Nephron (organoid): ENCODE measurements around the gene STPG4.

ENCODE experiments used
- H3K27ac Mint-ChIP-seq, 3 experiments: 2 replicates each; pipeline ENCODE4 v1.8.0; 2020; ENCODE audit warnings: mixed read lengths in 3 of 3, mild to moderate bottlenecking in 2 of 3, moderate library complexity in 1 of 3
- H3K27me3 Mint-ChIP-seq: 2 replicates; pipeline ENCODE4 v1.8.0; 2021; ENCODE audit warnings: low read depth, mild to moderate bottlenecking, moderate library complexity, mixed read lengths
- H3K36me3 Mint-ChIP-seq: 2 replicates; pipeline ENCODE4 v1.8.0; 2020; ENCODE audit warnings: low read depth, mixed read lengths
- H3K4me1 Mint-ChIP-seq: 2 replicates; pipeline ENCODE4 v1.8.0; 2020; ENCODE audit warnings: mixed read lengths
- H3K4me3 Mint-ChIP-seq, 3 experiments: 2 replicates each; pipeline ENCODE4 v1.8.0; 2020; ENCODE audit warnings: mild to moderate bottlenecking in 3 of 3, mixed read lengths in 3 of 3, moderate library complexity in 2 of 3
- H3K9me3 Mint-ChIP-seq: 2 replicates; pipeline ENCODE4 v1.8.0; 2020; ENCODE audit warnings: mixed read lengths
- CTCF ChIP-seq, 3 experiments: fragments of 200-600 bp; sonication (generic); IDR thresholded peaks; one replicate each; pipeline ENCODE4 v1.5.0; 2021; ENCODE audit warnings: antibody characterized with exemption in 3 of 3; ENCODE audit not compliant: unreplicated experiment in 3 of 3

STPG4 gene

GRCh38 chr2:47155091-47155876 is at the start of gene STPG4:
TSS of gene STPG4 (minus strand) at chr2:47155308. CDS start at chr2:47155251, 57 bp downstream.
- no peaks in the 10 kb centered on the region for H3K27me3 Mint-ChIP-seq

GRCh38 chr2:47204691-47205090 is 49.6 kb upstream of the STPG4 start:
- peak overlapping the region; percentile 33 to 76 (median 70) for H3K27ac Mint-ChIP-seq
- TF ChIP-seq CTCF (IDR thresholded peaks at IDR 0.05; ENCODE audit: unreplicated experiment in 3 of 3), result no peak
- no peaks in the 10 kb centered on the region for H3K36me3 Mint-ChIP-seq
- H3K9me3 Mint-ChIP-seq, result no peaks in the 10 kb centered on the region
- H3K4me1 Mint-ChIP-seq, result peaks cover 48% of the 10 kb centered on the region
- peaks cover 2% of the 10 kb centered on the region for H3K27me3 Mint-ChIP-seq
- no peak overlapping the region for H3K4me3 Mint-ChIP-seq

More at GRCh38 chr2:47155091-47155876, at the start of gene STPG4:
- Mint-ChIP-seq H3K4me1 (no peaks in the 10 kb centered on the region), H3K27ac (peak within 1 kb of the TSS; percentile 4 to 28 (median 23)), H3K9me3 (no peaks in the 10 kb centered on the region), H3K36me3 (peaks cover 49% of the 10 kb centered on the region), H3K4me3 (no peak within 1 kb of the TSS)
- TF ChIP-seq CTCF (IDR thresholded peaks at IDR 0.05; ENCODE audit: unreplicated experiment in 3 of 3), result no peak

GRCh38 chr2:47203995-47204394 is 48.9 kb upstream of the STPG4 start:
- Mint-ChIP-seq H3K36me3 (no peaks in the 10 kb centered on the region), H3K4me1 (peaks cover 53% of the 10 kb centered on the region), H3K4me3 (no peak overlapping the region), H3K27ac (peak overlapping the region in 2 of 3 experiments; percentile 18 to 43), H3K27me3 (no peaks in the 10 kb centered on the region), H3K9me3 (no peaks in the 10 kb centered on the region)
- TF ChIP-seq CTCF (IDR thresholded peaks at IDR 0.05; ENCODE audit: unreplicated experiment in 3 of 3), result no peak

GRCh38 chr2:47201224-47201623 is 46.1 kb upstream of the STPG4 start:
- Mint-ChIP-seq H3K27ac (peak overlapping the region in 2 of 3 experiments; percentile 41 to 72), H3K9me3 (no peaks in the 10 kb centered on the region), H3K4me3 (no peak overlapping the region), H3K4me1 (peaks cover 53% of the 10 kb centered on the region), H3K36me3 (no peaks in the 10 kb centered on the region), H3K27me3 (peaks cover 3% of the 10 kb centered on the region)
- no peak for TF ChIP-seq CTCF (IDR thresholded peaks at IDR 0.05; ENCODE audit: unreplicated experiment in 3 of 3)

- H3K9me3 Mint-ChIP-seq, result no peaks in the 10 kb centered on the region
- H3K4me1 Mint-ChIP-seq, result peaks cover 55% of the 10 kb centered on the region
- H3K36me3 Mint-ChIP-seq, result no peaks in the 10 kb centered on the region
- H3K27me3 Mint-ChIP-seq, result peaks cover 3% of the 10 kb centered on the region
- H3K27ac Mint-ChIP-seq, result peak overlapping the region in 1 of 3 experiments; percentile 47
- TF ChIP-seq CTCF (IDR thresholded peaks at IDR 0.05; ENCODE audit: unreplicated experiment in 3 of 3), result no peak
- no peak overlapping the region for H3K4me3 Mint-ChIP-seq
Observed at GRCh38 chr2:47198985-47199451, 43.9 kb upstream of the STPG4 start.

- Mint-ChIP-seq H3K4me3 (no peak overlapping the region), H3K27me3 (peaks cover 3% of the 10 kb centered on the region), H3K4me1 (peaks cover 74% of the 10 kb centered on the region), H3K9me3 (no peaks in the 10 kb centered on the region), H3K36me3 (no peaks in the 10 kb centered on the region), H3K27ac (peak overlapping the region in 1 of 3 experiments; percentile 86)
- no peak for TF ChIP-seq CTCF (IDR thresholded peaks at IDR 0.05; ENCODE audit: unreplicated experiment in 3 of 3)
Observed at GRCh38 chr2:47196499-47196898, 41.4 kb upstream of the STPG4 start.
